ENCODE measurements around the gene TMIGD2. TPM values are rescaled to one million over a fixed set of nuclear protein-coding genes. Genes with fewer than 3 reads are reported as not detected.

TMIGD2 gene
- polyA plus RNA-seq, 4 donors = 1.2 to 6.2 (median 3.2) TPM

Other genes with a start within 250 kb of the TMIGD2 start
- 10 to 100 TPM; 14.3 to 35.6 (median 21.9) TPM for gene ZBTB7A, start 235.5 kb downstream of the TMIGD2 start, polyA plus RNA-seq
- gene MAP2K2, start 178.3 kb downstream of the TMIGD2 start, polyA plus RNA-seq = 100 to 1,000 TPM; 157 to 522 (median 388) TPM
- 100 to 1,000 TPM in 3 of 4 donors, 10 to 100 TPM in 1; 77.2 to 658 (median 308) TPM for gene CREB3L3, start 148.8 kb downstream of the TMIGD2 start, polyA plus RNA-seq
- 10 to 100 TPM; 24.1 to 48.1 (median 42.9) TPM for gene SIRT6, start 119.8 kb downstream of the TMIGD2 start, polyA plus RNA-seq
- gene ANKRD24, start 119.7 kb downstream of the TMIGD2 start, polyA plus RNA-seq = 1 to 10 TPM; 1.6 to 3.1 (median 2.3) TPM
- 1 to 10 TPM in 3 of 4 donors, under 1 TPM in 1; 0.89 to 6.2 (median 4.9) TPM for gene EBI3, start 72.9 kb downstream of the TMIGD2 start, polyA plus RNA-seq
- 10 to 100 TPM; 22.8 to 31.0 (median 29.0) TPM for gene YJU2, start 55.3 kb downstream of the TMIGD2 start, polyA plus RNA-seq
- gene SHD, start 23.1 kb downstream of the TMIGD2 start, polyA plus RNA-seq = 10 to 100 TPM in 2 of 4 donors, 1 to 10 TPM in 2; 4.7 to 25.7 (median 10.6) TPM
- gene FSD1, start 2.2 kb upstream of the TMIGD2 start, polyA plus RNA-seq = 1 to 10 TPM; 1.3 to 3.2 (median 2.0) TPM
- gene STAP2, start 36.4 kb upstream of the TMIGD2 start, polyA plus RNA-seq = 100 to 1,000 TPM in 2 of 4 donors, 10 to 100 TPM in 2; 75.5 to 261 (median 140) TPM
- 10 to 100 TPM; 20.9 to 45.1 (median 35.4) TPM for gene MPND, start 41.2 kb upstream of the TMIGD2 start, polyA plus RNA-seq
- 100 to 1,000 TPM in 3 of 4 donors, 10 to 100 TPM in 1; 64.9 to 132 (median 104) TPM for gene SH3GL1, start 98.2 kb upstream of the TMIGD2 start, polyA plus RNA-seq
- gene CHAF1A, start 100.3 kb upstream of the TMIGD2 start, polyA plus RNA-seq = 10 to 100 TPM in 2 of 4 donors, 1 to 10 TPM in 2; 4.0 to 13.5 (median 9.4) TPM
- gene UBXN6, start 155.4 kb upstream of the TMIGD2 start, polyA plus RNA-seq = 100 to 1,000 TPM in 3 of 4 donors, 10 to 100 TPM in 1; 82.7 to 194 (median 133) TPM
- gene HDGFL2, start 169.9 kb upstream of the TMIGD2 start, polyA plus RNA-seq = 10 to 100 TPM; 18.4 to 40.2 (median 28.5) TPM
- gene PLIN4, start 216.1 kb upstream of the TMIGD2 start, polyA plus RNA-seq = 10 to 100 TPM in 1 of 4 donors, 1 to 10 TPM in 1, under 1 TPM in 2; 0.50 to 16.9 (median 1.1) TPM
- 1 to 10 TPM in 3 of 4 donors, under 1 TPM in 1; 0.27 to 4.5 (median 1.9) TPM for gene PLIN5, start 232.8 kb upstream of the TMIGD2 start, polyA plus RNA-seq
- gene LRG1, start 237.6 kb upstream of the TMIGD2 start, polyA plus RNA-seq = 1 to 10 TPM in 2 of 4 donors, under 1 TPM in 2; 0.67 to 9.8 (median 2.6) TPM